Fibroblast of lung (primary cell): ENCODE data around the gene ANO3. TPM values are rescaled to one million over a fixed set of nuclear protein-coding genes. Genes with fewer than 3 reads are reported as not detected.

Experiments used
- DNase-seq, 2 donors: peaks; one replicate each; pipeline versions ENCODE4 v3.0.0 to v3.0.0-alpha.2; 2010; ENCODE audit warnings: low read depth in 2 of 2
- H2AFZ ChIP-seq: 2 replicates; pipeline ENCODE4 v1.5.1; 2012; ENCODE audit warnings: low read length, control low read depth, inconsistent platforms
- H3K27ac ChIP-seq: 2 replicates; pipeline ENCODE4 v1.5.1; 2011; ENCODE audit warnings: low read length, control low read depth; ENCODE audit not compliant: insufficient read depth
- H3K27me3 ChIP-seq: 2 replicates; pipeline ENCODE4 v1.5.1; 2011; ENCODE audit warnings: mild to moderate bottlenecking, low read length; ENCODE audit not compliant: control insufficient read depth, insufficient read depth
- H3K36me3 ChIP-seq: 2 replicates; pipeline ENCODE4 v1.5.1; 2011; ENCODE audit warnings: low read length; ENCODE audit not compliant: control insufficient read depth, insufficient read depth
- H3K4me1 ChIP-seq: 2 replicates; pipeline ENCODE4 v1.5.1; 2011; ENCODE audit warnings: low read length; ENCODE audit not compliant: control insufficient read depth, insufficient read depth; ENCODE audit errors: extremely low read depth
- H3K4me2 ChIP-seq: 2 replicates; pipeline ENCODE4 v1.5.1; 2011; ENCODE audit warnings: low read length, control low read depth; ENCODE audit not compliant: insufficient read depth; ENCODE audit errors: extremely low read depth
- H3K4me3 ChIP-seq, 4 experiments: fragments of 200-600 bp in 1 of 4; sonication (generic) in 1 of 4; replicated peaks in 1 of 4; 2 replicates each; pipeline ENCODE4 v1.5.1; 2011 to 2016; ENCODE audit warnings: low read length in 4 of 4, low read depth in 3 of 4, mild to moderate bottlenecking in 3 of 4, control low read depth in 2 of 4, inconsistent platforms in 1 of 4, mixed read lengths in 1 of 4; ENCODE audit not compliant: insufficient read depth in 1 of 4; ENCODE audit errors: control extremely low read depth in 1 of 4
- H3K79me2 ChIP-seq: 2 replicates; pipeline ENCODE4 v1.5.1; 2012; ENCODE audit warnings: mild to moderate bottlenecking, low read length, inconsistent platforms; ENCODE audit not compliant: control insufficient read depth, insufficient read depth
- H3K9ac ChIP-seq: 2 replicates; pipeline ENCODE4 v1.5.1; 2011; ENCODE audit warnings: mild to moderate bottlenecking, low read length, control low read depth; ENCODE audit not compliant: insufficient read depth
- H3K9me3 ChIP-seq: 2 replicates; pipeline ENCODE4 v1.5.1; 2012; ENCODE audit warnings: low read depth, low read length; ENCODE audit not compliant: control insufficient read depth, insufficient read depth
- H4K20me1 ChIP-seq: 2 replicates; pipeline ENCODE4 v1.5.1; 2011; ENCODE audit warnings: low read length; ENCODE audit not compliant: control insufficient read depth, insufficient read depth; ENCODE audit errors: extremely low read depth
- CTCF ChIP-seq, 2 donors: IDR thresholded peaks in 1 of 2; conservative IDR thresholded peaks in 1 of 2; 1 replicate in 1 of 2; 2 replicates in 1 of 2; pipeline ENCODE4 v1.5.1; 2011 to 2012; ENCODE audit warnings: low read length in 2 of 2, control low read depth in 1 of 2, inconsistent platforms in 1 of 2, low read depth in 1 of 2, mild to moderate bottlenecking in 1 of 2
- EZH2 ChIP-seq: IDR thresholded peaks from 2 replicates; pipeline ENCODE4 v1.5.1; 2012; ENCODE audit warnings: low read length, control low read depth, mild to moderate bottlenecking; ENCODE audit errors: missing control alignments
- polyA plus RNA-seq, 2 donors: library from polyadenylated mRNA; depleted of rRNA in 1 of 2; stranded (reverse) in 1 of 2; unstranded in 1 of 2; fragments of >200 nt; gene quantifications; 2 replicates each; pipeline ENCODE4 v1.2.1, GENCODE V29; 2011 to 2012; ENCODE audit warnings: missing spikeins in 1 of 2
- total RNA-seq: library from RNA; depleted of rRNA; stranded (reverse); fragments of >200 nt; gene quantifications from 2 replicates; pipeline ENCODE4 v1.2.1, GENCODE V29; 2014

Gene ANO3
- total and polyA plus RNA-seq, 2 donors (not counting 1 experiment from before 2014, with no cell fraction given), result 2.2 to 5.1 TPM

- TF ChIP-seq CTCF (conservative IDR thresholded peaks at IDR 0.05 in 1 of 2, IDR thresholded peaks at IDR 0.05 in 1 of 2; ENCODE audit: low read depth in 1 of 2, low read length in 2 of 2) (no peak), EZH2 (no peak)
- peak in 1 of 2 donors; percentile 48 for DNase-seq
Observed at GRCh38 chr11:26319906-26320305, 12.0 kb upstream of the ANO3 start.

GRCh38 chr11:26321516-26321915 is 10.4 kb upstream of the ANO3 start:
- no peak for TF ChIP-seq CTCF (conservative IDR thresholded peaks at IDR 0.05 in 1 of 2, IDR thresholded peaks at IDR 0.05 in 1 of 2; ENCODE audit: low read depth in 1 of 2, low read length in 2 of 2)
- no peak for TF ChIP-seq EZH2
- H3K9me3 ChIP-seq, result no peaks in the 10 kb centered on the region
- no peak overlapping the region for H3K9ac ChIP-seq
- H4K20me1 ChIP-seq, result no peaks in the 10 kb centered on the region
- H3K4me1 ChIP-seq, result no peaks in the 10 kb centered on the region
- H3K27ac ChIP-seq, result no peak overlapping the region
- H3K27me3 ChIP-seq, result no peaks in the 10 kb centered on the region
- no peak overlapping the region for H3K4me3 ChIP-seq
- no peak overlapping the region for H3K4me2 ChIP-seq
- H2AFZ ChIP-seq, result no peak overlapping the region
- no peaks in the 10 kb centered on the region for H3K36me3 ChIP-seq
- no peak for DNase-seq
- no peaks in the 10 kb centered on the region for H3K79me2 ChIP-seq

More at GRCh38 chr11:26319906-26320305, 12.0 kb upstream of the ANO3 start:
- Histone ChIP-seq H3K36me3 (no peaks in the 10 kb centered on the region), H3K4me1 (no peaks in the 10 kb centered on the region), H2AFZ (no peak overlapping the region), H3K4me3 (no peak overlapping the region), H3K9ac (no peak overlapping the region), H3K27ac (no peak overlapping the region), H3K79me2 (no peaks in the 10 kb centered on the region), H4K20me1 (no peaks in the 10 kb centered on the region), H3K4me2 (no peak overlapping the region), H3K27me3 (no peaks in the 10 kb centered on the region), H3K9me3 (no peaks in the 10 kb centered on the region)

- H3K27me3 ChIP-seq, result no peaks in the 10 kb centered on the region
- H3K27ac ChIP-seq, result no peak overlapping the region
- H2AFZ ChIP-seq, result no peak overlapping the region
Observed at GRCh38 chr11:26322335-26323067, 9.4 kb upstream of the ANO3 start.

More at GRCh38 chr11:26322335-26323067, 9.4 kb upstream of the ANO3 start:
- Histone ChIP-seq H3K79me2 (no peaks in the 10 kb centered on the region), H3K4me2 (no peak overlapping the region), H3K36me3 (no peaks in the 10 kb centered on the region), H3K4me1 (no peaks in the 10 kb centered on the region), H3K9me3 (no peaks in the 10 kb centered on the region), H3K4me3 (no peak overlapping the region), H3K9ac (no peak overlapping the region), H4K20me1 (no peaks in the 10 kb centered on the region)
- TF ChIP-seq CTCF (conservative IDR thresholded peaks at IDR 0.05 in 1 of 2, IDR thresholded peaks at IDR 0.05 in 1 of 2; ENCODE audit: low read depth in 1 of 2, low read length in 2 of 2), result no peak
- TF ChIP-seq EZH2, result no peak
- no peak for DNase-seq
